ENCODE data around the gene C5AR1.
A peak's percentile ranks its signal among the peaks of the same experiment; 100 is the strongest.
"Not testable (repeated sequence)": the region's sequence is repeated elsewhere in the genome, so short reads cannot be mapped to it uniquely, and the experiment has no call there.

C5AR1 gene

GRCh38 chr19:47331931-47332547 lies 22.4 kb downstream of the C5AR1 start, which contains the start of gene C5AR2:
TSS of gene C5AR2 (plus strand) at chr19:47332175. CDS start at chr19:47340800, 8,625 bp downstream.
- no peak for DNase-seq (ENCODE audit: low read depth)

- DNase-seq (ENCODE audit: low read depth) = not testable (repeated sequence)
Measured at GRCh38 chr19:47336765-47337718, 27.4 kb downstream of the C5AR1 start.

GRCh38 chr19:47339196-47339880 lies 29.7 kb downstream of the C5AR1 start:
- DNase-seq (ENCODE audit: low read depth) = no peak

GRCh38 chr19:47340477-47341208 lies 31.0 kb downstream of the C5AR1 start:
- no peak for DNase-seq (ENCODE audit: low read depth)

- DNase-seq (ENCODE audit: low read depth) = no peak
Measured at GRCh38 chr19:47341734-47342133, 32.1 kb downstream of the C5AR1 start.

- no peak for DNase-seq (ENCODE audit: low read depth)
Measured at GRCh38 chr19:47343194-47343802, 33.6 kb downstream of the C5AR1 start.

- DNase-seq (ENCODE audit: low read depth) = no peak
Measured at GRCh38 chr19:47344425-47344824, 34.8 kb downstream of the C5AR1 start.

- DNase-seq (ENCODE audit: low read depth) = not testable (repeated sequence)
Measured at GRCh38 chr19:47346024-47346423, 36.4 kb downstream of the C5AR1 start.

- peak; percentile 99 for DNase-seq (ENCODE audit: low read depth)
Measured at GRCh38 chr19:47348819-47349795, 39.4 kb downstream of the C5AR1 start, which contains the start of gene DHX34. TSS of gene DHX34 (plus strand) at chr19:47349315. CDS start at chr19:47353031, 3,716 bp downstream.

GRCh38 chr19:47350630-47351029 lies 41.0 kb downstream of the C5AR1 start:
- no peak for DNase-seq (ENCODE audit: low read depth)

- DNase-seq (ENCODE audit: low read depth) = no peak
Measured at GRCh38 chr19:47351548-47351947, 41.9 kb downstream of the C5AR1 start.

GRCh38 chr19:47352095-47352494 lies 42.4 kb downstream of the C5AR1 start:
- DNase-seq (ENCODE audit: low read depth) = no peak

GRCh38 chr19:47353307-47353712 lies 43.6 kb downstream of the C5AR1 start:
- DNase-seq (ENCODE audit: low read depth) = no peak

GRCh38 chr19:47356900-47357299 lies 47.2 kb downstream of the C5AR1 start:
- no peak for DNase-seq (ENCODE audit: low read depth)

- DNase-seq (ENCODE audit: low read depth) = no peak
Measured at GRCh38 chr19:47357788-47358680, 48.4 kb downstream of the C5AR1 start.

GRCh38 chr19:47358936-47359335 lies 49.3 kb downstream of the C5AR1 start:
- DNase-seq (ENCODE audit: low read depth) = no peak

GRCh38 chr19:47362321-47362720 lies 52.7 kb downstream of the C5AR1 start:
- no peak for DNase-seq (ENCODE audit: low read depth)

- DNase-seq (ENCODE audit: low read depth) = no peak
Measured at GRCh38 chr19:47363758-47364531, 54.3 kb downstream of the C5AR1 start.
